Stimulated activated CD4-positive, alpha-beta T cell treated with anti-CD3 and anti-CD28 coated beads, Interleukin-1b, Interleukin-23, amount 100 ng/mL, for 4 hours (primary cell): ENCODE data around the gene NIPAL3.
"Not testable (repeated sequence)": the region's sequence is repeated elsewhere in the genome, so short reads cannot be mapped to it uniquely, and the experiment has no call there.

ENCODE experiments used
- DNase-seq, 2 donors: peaks; one replicate each; pipeline ENCODE4 v3.0.0-alpha.2; 2020; ENCODE audit warnings: low read depth in 2 of 2

Gene NIPAL3

DNA sequence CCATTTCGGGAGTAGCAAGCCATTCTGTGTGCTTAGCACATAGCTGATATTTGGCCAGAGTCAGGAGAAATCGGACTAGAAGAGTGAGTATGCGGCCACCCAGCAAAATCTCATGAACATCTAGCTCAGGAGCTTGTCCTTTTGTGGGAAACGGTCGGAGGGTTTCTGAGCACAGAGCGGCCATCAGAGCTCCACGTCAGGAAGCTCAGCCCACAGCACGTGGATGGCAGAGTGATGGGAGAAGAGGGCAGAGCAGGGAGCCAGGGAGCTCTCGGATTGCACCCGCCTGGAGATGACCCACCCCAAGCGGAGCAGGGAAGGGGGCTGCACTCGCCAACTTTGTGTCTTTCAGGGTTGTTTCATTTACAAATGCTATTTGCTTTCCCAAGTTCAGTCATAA lies 100.9 kb downstream of the NIPAL3 start:
- no peak for DNase-seq

GRCh38 chr1:24517898-24518297 lies 102.3 kb downstream of the NIPAL3 start:
- DNase-seq = no peak

- DNase-seq = not testable (repeated sequence)
Observed at GRCh38 chr1:24520282-24520681, 104.7 kb downstream of the NIPAL3 start.
